ENCODE data around the gene BBC3.
"Not testable (repeated sequence)": the region's sequence is repeated elsewhere in the genome, so short reads cannot be mapped to it uniquely, and the experiment has no call there.

The BBC3 gene, protein sequence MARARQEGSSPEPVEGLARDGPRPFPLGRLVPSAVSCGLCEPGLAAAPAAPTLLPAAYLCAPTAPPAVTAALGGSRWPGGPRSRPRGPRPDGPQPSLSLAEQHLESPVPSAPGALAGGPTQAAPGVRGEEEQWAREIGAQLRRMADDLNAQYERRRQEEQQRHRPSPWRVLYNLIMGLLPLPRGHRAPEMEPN

GRCh38 chr19:47230921-47231214 is at the start of gene BBC3:
Gene BBC3 (minus strand): TSS chr19:47231199. CDS start chr19:47228431, 2,768 bp downstream.
- no peak for DNase-seq (ENCODE audit: low spot score)

- DNase-seq (ENCODE audit: low spot score) = peak; percentile 8
These were observed 49.3 kb upstream of the BBC3 start for GRCh38 chr19:47280183-47280797.

DNA sequence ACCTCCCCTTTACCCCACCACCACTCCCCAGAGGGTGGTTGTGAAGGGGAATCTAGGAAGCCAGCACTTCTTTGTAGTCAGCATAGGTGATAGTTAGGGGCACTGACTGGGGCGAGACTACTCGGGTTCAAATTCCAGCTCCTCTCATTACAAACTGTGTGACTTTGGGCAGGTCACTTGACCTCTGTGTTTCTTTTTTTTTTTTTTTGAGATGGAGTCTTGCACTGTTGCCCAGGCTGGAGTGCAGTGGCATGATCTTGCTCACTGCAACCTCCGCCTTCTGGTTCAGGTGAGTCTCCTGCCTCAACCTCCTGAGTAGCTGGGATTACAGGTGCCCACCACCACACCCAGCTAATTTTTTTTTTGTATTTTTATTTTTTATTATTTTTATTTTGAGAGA is 45.5 kb upstream of the BBC3 start:
- not testable (repeated sequence) for DNase-seq (ENCODE audit: low spot score)

- DNase-seq (ENCODE audit: low spot score) = peak; percentile 21
These were observed 44.9 kb upstream of the BBC3 start for GRCh38 chr19:47275791-47276461.

- DNase-seq (ENCODE audit: low spot score) = peak; percentile 28
These were observed 44.1 kb upstream of the BBC3 start for GRCh38 chr19:47274891-47275761.

- DNase-seq (ENCODE audit: low spot score) = peak; percentile 96
These were observed 43.3 kb upstream of the BBC3 start, which contains the start of gene INAFM1 for GRCh38 chr19:47274071-47274890. Gene INAFM1 (plus strand): TSS chr19:47274885. CDS start chr19:47274920, 35 bp downstream.

- DNase-seq (ENCODE audit: low spot score) = peak; percentile 96
These were observed 42.5 kb upstream of the BBC3 start for GRCh38 chr19:47273313-47274070.

DNA sequence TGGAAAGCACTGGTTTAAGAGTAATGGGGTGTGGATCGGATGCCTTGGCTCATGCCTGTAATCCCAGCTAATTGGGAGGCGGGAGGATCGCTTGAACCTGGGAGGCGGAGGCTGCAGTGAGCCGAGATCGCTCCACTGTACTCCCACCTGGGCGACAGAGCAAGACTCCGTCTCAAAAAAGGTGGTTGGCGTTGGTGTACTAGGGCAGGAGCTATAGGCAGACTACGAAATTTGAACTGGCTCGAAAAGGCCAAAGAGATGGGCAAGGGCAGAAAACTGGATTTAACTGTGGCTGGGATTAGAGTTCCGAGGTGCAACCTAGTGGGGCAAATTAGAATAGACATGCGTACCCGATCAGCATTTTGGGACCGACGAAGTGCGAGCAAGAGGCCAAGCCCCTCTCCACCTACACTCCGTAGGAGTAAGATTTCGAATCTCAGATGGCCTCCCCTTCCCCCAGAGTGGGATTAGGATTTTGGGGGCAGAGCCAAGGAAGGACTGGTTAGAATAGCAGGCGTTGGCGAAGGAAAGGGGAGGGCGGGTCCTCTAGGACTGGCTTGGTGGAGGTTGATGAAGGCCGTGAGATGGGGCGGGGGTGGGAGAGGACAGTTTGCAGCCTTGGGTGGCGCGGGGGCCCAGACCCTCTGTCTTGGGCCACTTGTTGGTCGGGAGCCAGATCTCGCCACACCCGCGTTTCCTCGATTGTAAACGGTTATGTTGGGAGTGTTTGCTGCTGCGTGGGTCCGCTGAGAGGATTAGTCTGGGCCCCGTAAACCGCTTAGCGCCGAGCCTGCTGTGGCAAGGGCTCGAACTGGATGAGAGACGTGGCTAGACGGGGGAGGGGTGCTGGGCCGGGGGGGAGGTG is 41.7 kb upstream of the BBC3 start:
- peak; percentile 52 for DNase-seq (ENCODE audit: low spot score)

DNA sequence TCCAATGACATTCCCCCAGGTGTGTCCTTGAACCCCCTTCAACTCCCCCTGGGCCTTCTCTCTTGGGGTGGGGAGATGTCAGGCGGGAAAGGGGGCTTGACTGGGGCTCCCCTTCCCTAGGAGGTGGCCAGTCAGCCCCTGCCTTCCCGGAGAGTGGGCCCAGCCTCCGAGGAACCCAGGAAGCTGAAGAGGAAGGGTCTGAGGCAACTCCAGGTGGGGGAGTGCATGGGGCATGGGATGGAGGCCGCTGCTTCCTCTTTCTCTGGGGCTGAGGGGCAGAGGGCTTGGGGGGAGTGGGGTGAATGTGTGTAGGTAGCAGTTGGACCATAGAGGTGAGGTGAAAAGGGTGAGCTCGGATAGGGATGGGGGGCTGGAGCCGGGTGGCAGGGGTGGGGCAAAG is 41.0 kb upstream of the BBC3 start:
- no peak for DNase-seq (ENCODE audit: low spot score)

- DNase-seq (ENCODE audit: low spot score) = no peak
These were observed 39.4 kb upstream of the BBC3 start for GRCh38 chr19:47270408-47270807.

DNA sequence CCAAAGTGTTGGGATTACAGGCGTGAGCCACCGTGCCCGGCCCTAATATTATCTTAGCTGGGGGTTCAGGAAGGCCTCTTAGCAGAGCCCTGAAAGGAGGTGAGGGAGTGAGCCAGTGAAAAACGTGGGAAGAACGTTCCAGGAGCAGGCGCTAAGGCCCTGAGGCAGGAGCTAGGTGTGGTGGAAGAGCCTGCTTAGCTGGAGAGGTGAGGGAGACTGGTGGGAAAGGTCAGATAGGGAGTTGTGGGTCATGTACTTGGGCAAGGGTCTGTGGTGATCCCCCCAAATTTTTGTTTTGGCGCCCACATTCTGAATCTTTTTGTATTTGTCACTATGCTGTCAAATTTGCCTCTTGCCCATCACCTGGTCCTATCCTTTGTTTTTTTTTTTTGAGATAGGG is 38.6 kb upstream of the BBC3 start:
- DNase-seq (ENCODE audit: low spot score) = no peak

GRCh38 chr19:47268028-47268427 is 37.0 kb upstream of the BBC3 start:
- DNase-seq (ENCODE audit: low spot score) = no peak

DNA sequence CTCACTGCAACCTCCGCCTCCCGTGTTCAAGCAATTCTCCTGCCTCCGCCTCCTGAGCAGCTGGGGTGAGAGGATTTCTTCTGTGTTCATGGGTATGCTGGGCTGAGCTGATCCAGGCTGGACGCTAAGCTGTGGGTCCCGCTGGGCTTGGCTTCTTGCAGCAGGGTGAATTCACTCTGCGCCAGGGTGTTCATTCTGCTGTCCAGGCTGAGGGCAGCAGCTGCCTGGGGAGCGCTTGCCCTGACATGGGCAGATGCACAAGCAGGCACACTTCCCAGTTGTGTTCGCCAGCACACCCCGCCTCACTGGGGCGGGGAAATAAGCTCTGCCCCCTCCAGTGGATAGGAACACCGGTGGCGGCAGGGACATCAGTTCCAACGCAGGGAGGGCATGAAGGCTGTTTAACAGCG is 36.4 kb upstream of the BBC3 start:
- peak; percentile 85 for DNase-seq (ENCODE audit: low spot score)

DNA sequence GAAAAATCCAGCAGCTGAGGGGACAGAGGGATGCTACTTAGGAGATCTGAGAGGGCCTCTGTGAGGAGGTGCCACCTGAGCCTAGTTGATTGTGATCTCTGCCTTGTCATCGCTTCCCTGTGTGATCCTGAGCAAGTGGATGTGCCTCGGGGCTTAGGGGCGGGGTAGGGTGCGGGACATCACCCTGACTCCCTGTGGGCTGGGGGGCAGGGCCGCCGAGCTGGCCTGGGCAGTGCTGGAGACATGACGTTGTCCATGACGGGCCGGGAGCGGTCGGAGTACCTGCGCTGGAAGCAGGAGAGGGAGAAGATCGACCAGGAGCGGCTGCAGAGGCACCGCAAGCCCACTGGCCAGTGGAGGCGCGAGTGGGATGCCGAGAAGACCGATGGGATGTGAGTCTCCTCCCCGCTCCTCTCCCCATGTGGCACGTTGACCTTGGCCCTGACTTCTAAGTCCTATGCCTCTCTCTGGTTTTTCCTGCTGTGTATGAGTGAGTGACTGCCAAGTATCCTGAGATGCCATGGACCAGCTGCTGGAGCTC is 35.5 kb upstream of the BBC3 start:
- peak; percentile 12 for DNase-seq (ENCODE audit: low spot score)

DNA sequence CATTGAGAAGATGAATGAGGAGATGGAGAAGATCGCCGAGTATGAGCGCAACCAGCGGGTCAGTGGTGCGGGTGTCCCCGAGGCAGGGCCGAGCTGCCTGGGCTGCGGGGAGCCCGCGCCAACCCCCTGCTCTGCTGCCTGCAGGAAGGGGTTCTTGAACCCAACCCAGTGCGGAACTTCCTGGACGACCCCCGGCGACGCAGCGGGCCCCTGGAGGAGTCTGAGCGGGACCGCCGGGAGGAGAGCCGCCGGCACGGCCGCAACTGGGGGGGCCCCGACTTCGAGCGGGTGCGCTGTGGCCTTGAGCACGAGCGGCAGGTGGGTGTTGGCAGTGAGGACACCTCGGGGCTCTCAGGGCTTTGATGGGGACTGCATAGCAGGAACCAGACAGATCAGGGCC is 33.6 kb upstream of the BBC3 start:
- DNase-seq (ENCODE audit: low spot score) = no peak

- not testable (repeated sequence) for DNase-seq (ENCODE audit: low spot score)
These were observed 31.2 kb upstream of the BBC3 start for GRCh38 chr19:47261946-47262793.

DNA sequence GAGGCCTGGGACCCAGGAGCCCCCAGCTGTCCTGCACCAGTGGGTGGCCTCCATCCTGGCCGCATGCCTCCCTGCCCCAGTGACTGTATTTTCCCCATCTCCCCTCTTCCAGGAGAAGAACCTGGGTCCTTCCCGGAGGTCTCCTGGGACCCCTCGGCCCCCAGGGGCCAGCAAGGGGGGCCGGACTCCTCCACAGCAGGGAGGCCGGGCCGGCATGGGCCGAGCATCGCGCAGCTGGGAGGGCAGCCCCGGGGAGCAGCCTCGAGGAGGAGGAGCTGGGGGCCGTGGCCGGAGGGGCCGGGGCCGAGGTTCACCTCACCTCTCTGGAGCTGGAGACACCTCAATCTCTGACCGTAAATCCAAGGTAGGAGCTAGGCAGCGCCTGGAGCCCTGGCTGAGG is 29.5 kb upstream of the BBC3 start:
- no peak for DNase-seq (ENCODE audit: low spot score)

GRCh38 chr19:47258895-47259555 is 28.0 kb upstream of the BBC3 start:
- no peak for DNase-seq (ENCODE audit: low spot score)
